AG04449 (cell line): Measurements from ENCODE around the gene SRPRA.

Experiments used
- CTCF ChIA-PET: fragments of 350-600 bp; formaldehyde crosslinking; extraction: SDS; loops from one replicate; lab custom pipeline; 2021; ENCODE audit warnings: antibody characterized with exemption; lab: Yijun Ruan, JAX
- POLR2A ChIA-PET: fragments of 400-600, 350-600 bp; formaldehyde crosslinking; extraction: SDS; loops from one replicate; lab custom pipeline; 2020; ENCODE audit warnings: antibody characterized with exemption, inconsistent platforms; lab: Yijun Ruan, JAX
- DNase-seq: peaks from one replicate; pipeline ENCODE4 v3.0.0-alpha.2; 2010; ENCODE audit warnings: low read depth, low spot score
- H3K4me3 ChIP-seq: 2 replicates; pipeline ENCODE4 v1.5.1; 2011; ENCODE audit warnings: low read depth, mild to moderate bottlenecking, control low read depth, low read length
- TF ChIP-seq, protein P1 (sequence below): IDR thresholded peaks from one replicate; pipeline ENCODE4 v1.5.1; 2011; ENCODE audit warnings: mild to moderate bottlenecking, moderate library complexity, low read length, control low read depth, inconsistent platforms; ENCODE audit not compliant: insufficient read depth; ENCODE audit errors: missing control alignments

The SRPRA gene

DNA sequence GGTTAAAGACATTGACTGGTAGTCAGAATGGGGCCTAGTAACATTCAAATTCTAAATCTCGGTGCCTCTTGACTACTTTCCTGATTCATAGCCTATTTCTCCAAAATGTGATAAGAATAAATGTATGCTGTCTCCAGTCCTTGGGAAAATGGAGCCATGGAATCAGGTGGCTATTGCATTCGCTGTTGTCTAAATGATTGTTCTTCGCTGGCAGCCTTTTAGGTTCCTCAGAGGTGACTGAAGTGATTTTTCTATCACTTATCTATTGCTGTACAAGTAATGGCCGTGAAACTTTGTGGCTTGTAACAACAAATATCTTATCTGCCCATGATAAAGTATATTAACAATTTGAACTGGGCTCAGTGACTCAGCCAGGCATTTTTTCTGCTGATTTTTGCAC, 15.4 kb downstream of the SRPRA start:
- TF ChIP-seq, protein P1, sequence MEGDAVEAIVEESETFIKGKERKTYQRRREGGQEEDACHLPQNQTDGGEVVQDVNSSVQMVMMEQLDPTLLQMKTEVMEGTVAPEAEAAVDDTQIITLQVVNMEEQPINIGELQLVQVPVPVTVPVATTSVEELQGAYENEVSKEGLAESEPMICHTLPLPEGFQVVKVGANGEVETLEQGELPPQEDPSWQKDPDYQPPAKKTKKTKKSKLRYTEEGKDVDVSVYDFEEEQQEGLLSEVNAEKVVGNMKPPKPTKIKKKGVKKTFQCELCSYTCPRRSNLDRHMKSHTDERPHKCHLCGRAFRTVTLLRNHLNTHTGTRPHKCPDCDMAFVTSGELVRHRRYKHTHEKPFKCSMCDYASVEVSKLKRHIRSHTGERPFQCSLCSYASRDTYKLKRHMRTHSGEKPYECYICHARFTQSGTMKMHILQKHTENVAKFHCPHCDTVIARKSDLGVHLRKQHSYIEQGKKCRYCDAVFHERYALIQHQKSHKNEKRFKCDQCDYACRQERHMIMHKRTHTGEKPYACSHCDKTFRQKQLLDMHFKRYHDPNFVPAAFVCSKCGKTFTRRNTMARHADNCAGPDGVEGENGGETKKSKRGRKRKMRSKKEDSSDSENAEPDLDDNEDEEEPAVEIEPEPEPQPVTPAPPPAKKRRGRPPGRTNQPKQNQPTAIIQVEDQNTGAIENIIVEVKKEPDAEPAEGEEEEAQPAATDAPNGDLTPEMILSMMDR, result no peak
- no peak for DNase-seq
- ChIA-PET CTCF (no interaction called here), POLR2A (no interaction called here)
- H3K4me3 ChIP-seq, result no peak overlapping the region

- TF ChIP-seq, protein P1, result no peak
- POLR2A ChIA-PET, result no interaction called here
- CTCF ChIA-PET, result interaction anchor here (0.9 kb wide), 1 partner anchor 17 kb away, joined by 3 read pairs; no protein-coding TSS in a partner anchor
- H3K4me3 ChIP-seq, result no peak overlapping the region
- DNase-seq, result no peak
These were observed 22.1 kb downstream of the SRPRA start for GRCh38 chr11:126246636-126247035.

DNA sequence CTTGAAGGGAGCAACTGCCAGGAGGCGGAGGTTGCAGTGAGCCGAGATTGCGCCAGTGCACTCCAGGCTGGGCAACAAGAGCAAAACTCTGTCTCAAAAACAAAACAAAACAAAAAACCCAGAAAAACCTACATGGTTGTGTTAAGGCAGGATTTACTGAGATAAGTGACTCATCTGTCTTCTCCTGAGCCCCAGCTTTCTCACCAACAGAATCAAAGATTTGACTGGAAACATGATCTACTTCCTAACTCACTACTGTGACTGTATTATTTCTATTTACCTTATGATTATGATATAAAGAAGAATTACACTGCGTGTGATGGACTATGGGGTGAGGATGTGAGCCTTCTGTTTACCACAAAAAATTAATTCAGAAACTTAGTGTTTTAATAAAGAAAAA, 35.3 kb downstream of the SRPRA start:
- TF ChIP-seq, protein P1, result no peak
- ChIA-PET POLR2A (no interaction called here), CTCF (no interaction called here)
- H3K4me3 ChIP-seq, result no peak overlapping the region
- no peak for DNase-seq

- DNase-seq, result no peak
- ChIA-PET CTCF (no interaction called here), POLR2A (no interaction called here)
- TF ChIP-seq, protein P1, result no peak
- H3K4me3 ChIP-seq, result no peak overlapping the region
These were observed 36.0 kb downstream of the SRPRA start for GRCh38 chr11:126232683-126233082.

DNA sequence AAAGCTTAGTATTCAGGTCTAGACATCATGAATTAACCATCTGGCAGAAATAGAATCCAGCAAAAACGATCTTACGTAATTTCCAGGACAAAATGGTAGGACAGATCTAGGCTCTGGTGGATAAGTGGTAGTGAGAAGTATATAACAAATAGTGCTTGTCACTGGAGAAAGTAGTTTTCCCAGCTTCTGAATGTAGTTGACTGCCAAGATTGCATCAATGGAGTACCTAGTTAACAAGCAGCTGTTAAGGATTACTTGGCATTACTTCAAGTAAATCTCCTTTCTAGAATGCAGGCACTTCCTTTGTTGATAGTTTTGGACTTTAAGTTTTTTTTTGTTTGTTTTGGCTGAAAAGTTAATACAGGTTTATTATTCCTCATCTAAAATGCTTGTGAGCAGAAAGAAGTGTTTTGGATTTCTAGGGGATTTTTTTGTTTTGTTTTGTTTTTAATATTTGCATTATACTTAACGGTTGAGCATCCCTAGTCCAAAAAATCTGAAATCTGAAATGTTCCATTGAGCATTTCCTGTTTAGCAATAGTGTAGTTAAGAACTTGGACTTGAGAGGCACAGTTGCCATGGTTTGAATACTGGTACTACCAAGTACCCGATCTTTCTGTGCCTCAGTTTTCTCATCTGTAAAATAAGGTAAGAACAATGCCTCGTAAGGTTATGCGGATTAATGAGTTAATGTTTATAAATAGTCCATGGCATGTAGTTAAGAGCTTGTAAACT, 36.8 kb downstream of the SRPRA start:
- CTCF ChIA-PET, result no interaction called here
- no peak overlapping the region for H3K4me3 ChIP-seq
- POLR2A ChIA-PET, result interaction anchor here (0.6 to 1.1 kb wide), 2 partner anchors 12 to 20 kb away, joined by 3 to 4 read pairs; partner anchors contain the start of genes FAM118B and RPUSD4
- TF ChIP-seq, protein P1, result no peak
- no peak for DNase-seq

DNA sequence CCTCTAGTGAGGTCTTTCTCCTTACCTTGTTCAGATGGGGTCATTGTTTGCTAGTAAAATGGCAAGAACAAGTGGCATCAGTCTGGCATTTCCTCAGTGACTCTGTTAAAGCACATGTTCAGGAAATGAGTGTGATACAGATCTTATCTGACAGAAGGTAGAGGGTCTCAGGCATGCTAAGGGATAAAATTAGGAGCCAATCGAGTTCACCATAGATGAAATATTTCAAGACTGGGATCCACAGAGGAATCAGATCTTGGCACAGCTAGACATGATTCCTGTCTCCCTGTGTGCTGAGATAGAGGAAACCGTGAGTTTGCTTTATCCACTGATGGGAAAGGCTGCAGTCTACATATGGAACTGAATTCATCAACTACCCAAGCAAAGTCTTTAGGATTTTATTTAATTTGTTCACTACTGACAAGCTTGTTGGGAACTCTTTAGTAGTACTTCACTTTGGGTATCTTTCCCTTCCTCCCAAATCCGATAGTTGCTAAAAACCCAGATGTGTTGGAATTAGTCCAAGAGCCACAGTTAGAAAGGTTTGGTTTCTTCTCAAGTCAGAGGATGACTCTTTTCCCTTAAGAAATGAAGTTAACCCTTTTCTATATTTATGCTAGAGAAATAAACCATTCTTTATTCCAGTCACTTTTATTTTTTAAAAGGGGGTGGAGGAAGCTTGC, 38.7 kb downstream of the SRPRA start:
- no peak overlapping the region for H3K4me3 ChIP-seq
- ChIA-PET CTCF (interaction anchor here (1.0 to 1.2 kb wide), 2 partner anchors 8 to 16 kb away, joined by 3 read pairs; no protein-coding TSS in a partner anchor), POLR2A (no interaction called here)
- DNase-seq, result no peak
- TF ChIP-seq, protein P1, result no peak
